Activated T-helper 9 cell treated with anti-CD3 and anti-CD28 coated beads, Interleukin-2, amount 50 U/mL, for 16 hours (primary cell): ENCODE data around the gene AP1G1.
"Not testable (repeated sequence)": the region's sequence is repeated elsewhere in the genome, so short reads cannot be mapped to it uniquely, and the experiment has no call there.

Experiments used
- DNase-seq: peaks from one replicate; pipeline ENCODE4 v3.0.0-alpha.2; 2020; ENCODE audit warnings: low read depth

AP1G1 gene

DNA sequence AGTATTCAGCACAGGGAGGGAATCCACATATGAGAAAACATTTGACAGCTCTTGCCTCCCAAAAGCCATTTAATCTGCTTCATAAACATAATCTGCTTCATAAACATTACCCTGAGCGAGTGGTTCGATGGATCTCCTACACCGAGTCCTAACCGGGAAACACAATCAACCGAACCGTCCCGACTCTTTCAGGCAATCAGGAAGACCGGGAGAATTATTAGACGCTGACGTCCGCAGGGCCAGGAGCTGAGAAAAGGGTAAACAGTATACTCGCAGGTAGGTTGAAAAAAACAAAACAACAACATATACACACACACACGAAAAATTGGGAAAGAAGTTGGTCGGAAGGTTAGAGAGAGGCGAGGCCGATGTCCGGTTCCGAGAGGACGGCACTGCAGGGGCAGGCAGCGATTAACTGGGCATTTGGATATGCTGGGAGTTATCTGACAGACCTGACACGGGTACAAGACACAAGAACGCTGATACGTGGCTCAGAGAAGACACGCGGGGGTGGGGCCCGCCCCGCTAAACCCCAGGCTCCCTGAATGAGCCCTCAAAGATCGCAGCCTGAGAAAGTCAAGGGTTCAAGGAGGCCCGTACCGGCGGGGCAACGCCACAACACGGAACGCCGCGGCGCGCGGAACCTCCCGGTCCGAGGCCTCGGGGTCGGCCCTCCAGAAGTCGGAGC, 585 bp downstream of the AP1G1 start:
- DNase-seq = peak; percentile 43

DNA sequence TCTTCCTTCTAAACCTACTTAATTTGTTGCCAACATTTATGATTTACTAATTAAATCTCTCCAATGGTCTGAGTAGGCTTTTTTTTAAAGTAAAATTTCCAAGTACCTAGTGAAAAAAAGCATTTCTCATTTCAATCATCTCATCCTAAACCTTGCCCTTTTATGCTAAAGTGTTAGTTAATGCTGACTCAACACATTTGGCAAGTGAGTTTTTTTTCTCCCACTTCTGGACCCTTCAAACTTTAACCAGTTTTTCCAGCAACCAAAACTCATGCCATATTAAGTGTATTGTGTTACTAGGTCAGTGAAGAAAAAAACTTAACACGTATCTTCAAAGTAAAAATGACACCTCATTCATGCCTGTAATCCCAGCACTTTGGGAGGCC, 5.3 kb downstream of the AP1G1 start:
- no peak for DNase-seq

DNA sequence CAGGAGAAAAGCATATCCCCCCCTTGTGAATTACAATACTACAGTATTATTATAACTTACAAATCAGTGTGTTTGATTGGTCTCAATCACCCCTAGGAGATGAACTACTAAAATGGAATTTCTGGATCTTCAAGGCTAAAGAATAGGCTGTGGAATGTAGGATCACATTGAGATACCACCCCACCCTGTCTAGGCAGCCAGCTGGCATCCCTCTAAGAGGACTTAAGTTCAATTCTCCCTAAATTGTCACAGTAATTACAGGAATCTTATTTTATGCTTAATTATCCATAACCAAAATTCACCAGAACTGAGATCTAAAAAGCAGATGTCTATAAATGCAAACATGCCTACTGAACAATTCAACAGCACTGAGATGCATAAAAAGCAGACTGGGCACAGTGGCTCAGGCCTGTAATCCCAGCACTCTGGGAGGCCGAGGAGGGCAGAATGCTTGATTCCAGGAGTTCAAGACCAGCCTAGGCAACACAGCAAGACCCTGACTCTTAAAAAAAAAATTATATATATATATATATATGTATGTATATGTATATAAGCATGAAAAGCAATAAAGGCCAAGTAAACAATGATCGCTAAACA, 12.0 kb downstream of the AP1G1 start:
- no peak for DNase-seq

DNA sequence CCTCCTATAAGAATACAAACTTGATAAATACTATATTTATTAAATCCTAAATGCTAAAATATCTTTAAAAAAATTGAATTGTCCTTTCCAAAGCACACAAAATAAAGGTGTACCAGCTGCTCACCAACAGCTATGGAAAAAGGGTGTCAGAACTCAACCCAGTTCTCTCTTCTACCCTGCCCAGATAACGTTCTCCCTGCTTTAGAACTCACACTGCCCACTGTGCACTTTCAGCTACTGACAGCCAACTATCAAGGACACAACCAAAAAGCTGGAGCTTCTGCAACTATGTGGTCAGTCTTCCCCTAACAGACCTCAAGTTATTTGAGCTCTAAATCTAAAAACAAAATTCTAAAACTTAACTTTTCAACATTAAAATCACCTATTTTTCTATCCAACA, 13.7 kb downstream of the AP1G1 start:
- DNase-seq = no peak

DNA sequence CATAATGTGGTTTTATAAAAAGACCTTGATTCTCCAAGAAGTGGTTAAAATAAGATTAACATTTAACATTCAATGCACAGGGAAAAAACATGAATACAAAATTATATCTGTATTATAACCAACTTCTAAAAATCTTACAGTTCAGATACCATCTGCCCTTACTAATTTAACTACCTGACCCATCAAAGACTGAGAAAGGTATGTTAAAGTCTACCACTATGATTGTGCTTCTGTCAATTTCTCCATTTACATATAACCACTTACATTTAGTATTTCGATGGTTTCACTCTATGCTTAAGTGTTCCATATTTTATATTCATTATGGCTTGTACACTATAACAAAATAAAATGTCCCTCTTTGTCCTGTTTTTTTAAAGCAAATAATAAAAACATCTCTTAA, 14.6 kb downstream of the AP1G1 start:
- DNase-seq = no peak

DNA sequence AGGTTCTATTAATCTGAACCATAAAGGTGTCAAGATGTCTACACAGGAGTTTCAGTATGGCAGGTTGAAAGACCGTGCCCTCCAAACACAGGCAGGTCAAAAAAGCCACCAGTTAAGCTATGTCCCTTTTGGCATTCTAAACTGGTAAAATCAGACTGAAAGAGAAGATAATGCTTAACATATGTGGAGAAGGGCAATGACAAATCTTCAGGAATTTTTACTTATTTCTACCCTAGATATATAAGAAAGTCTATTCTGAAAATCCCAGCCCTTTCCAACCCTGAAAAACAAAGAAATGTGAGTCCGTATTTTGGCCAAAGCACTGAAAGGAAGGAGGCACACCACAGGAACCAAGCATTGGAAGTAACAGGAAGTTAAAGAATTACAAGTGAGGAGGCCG, 16.5 kb downstream of the AP1G1 start:
- DNase-seq = no peak

DNA sequence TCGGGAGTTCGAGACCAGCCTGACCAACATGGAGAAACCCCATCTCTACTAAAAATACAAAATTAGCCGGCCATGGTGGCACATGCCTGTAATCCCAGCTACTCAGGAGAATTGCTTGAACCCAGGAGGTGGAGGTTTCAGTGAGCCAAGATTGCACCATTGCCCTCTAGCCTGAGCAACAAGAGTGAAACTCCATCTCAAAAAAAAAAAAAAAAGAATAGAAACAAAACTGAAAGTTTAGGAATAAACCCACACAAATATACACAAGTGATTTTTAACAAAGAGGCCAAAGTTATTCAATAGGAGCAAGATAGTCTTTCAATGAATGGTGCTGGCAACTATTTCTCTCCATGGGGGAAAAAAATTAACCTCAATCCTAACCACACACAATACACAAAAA, 18.3 kb downstream of the AP1G1 start:
- DNase-seq = not testable (repeated sequence)

DNA sequence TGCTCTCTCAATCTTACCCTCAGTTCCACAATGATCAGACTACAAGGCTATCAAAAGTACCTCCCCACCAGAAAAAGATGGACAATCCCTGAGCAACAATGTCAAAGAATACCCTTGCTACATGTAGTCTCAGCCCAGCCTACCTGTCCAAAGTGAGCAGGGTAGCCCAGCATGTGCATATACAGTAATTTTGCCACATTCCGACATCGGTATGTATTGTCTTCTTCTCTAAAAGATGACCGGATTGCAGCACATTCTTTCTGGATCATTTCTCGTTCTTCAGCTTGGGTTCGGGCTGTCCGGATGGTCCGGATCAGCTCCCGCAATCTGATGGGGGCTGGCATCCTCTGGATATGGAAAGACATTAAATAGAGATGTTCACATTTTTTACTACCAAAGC, 19.5 kb downstream of the AP1G1 start:
- no peak for DNase-seq

DNA sequence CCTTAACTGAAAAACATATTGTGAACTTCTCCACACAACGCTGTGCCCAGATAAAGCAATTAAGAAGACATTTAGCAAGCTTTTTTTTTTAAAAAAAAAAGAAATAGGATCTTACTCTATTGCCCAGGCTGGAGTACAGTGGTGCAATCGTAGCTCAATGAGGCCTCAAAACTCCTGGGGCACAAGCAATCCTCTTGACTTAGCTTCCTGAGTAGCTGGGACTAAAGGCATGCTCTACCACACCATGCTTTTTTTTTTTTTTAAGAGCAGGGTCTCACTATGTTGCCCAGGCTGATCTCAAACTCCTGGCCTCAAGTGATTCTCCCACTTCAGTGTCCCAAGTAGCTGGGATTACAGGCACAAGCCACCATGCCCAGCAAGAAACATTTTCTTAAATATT, 20.1 kb downstream of the AP1G1 start:
- DNase-seq = no peak

DNA sequence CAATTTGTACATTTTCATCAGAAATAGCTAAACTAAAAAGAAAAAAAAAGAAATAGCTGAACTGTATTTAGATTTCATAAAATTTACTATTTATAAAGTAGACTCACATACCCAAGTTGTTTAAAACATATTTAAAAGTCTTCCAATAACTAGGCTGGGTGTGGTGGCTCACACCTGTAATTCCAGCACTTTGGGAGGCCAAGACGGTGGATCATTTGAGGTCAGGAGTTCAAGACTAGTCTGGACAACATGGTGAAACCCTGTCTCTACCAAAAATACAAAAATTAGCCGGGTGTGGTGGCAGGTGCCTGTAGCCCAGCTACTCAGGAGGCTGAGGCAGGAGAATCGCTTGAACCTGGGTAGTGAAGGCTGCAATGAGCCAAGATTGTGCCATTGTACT, 23.5 kb downstream of the AP1G1 start:
- DNase-seq = not testable (repeated sequence)

DNA sequence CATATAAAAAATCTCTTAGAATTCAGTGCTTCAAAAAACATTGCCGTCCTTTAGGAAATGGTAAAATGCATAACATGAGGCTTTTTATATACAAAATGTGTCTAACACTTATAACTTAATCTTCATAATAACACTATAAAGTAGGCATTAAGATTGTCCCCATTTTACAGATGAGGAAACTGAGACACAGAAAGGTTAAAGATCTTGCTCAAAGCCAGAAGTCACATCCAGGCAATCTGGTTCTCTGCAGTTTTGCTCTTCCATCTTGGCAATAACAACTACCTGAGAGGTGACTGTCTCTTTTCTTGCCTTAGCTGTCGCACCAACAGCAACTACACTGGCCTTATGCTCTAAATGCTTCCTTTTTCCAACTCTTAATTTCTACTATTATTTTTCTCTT, 24.5 kb downstream of the AP1G1 start:
- DNase-seq = no peak

DNA sequence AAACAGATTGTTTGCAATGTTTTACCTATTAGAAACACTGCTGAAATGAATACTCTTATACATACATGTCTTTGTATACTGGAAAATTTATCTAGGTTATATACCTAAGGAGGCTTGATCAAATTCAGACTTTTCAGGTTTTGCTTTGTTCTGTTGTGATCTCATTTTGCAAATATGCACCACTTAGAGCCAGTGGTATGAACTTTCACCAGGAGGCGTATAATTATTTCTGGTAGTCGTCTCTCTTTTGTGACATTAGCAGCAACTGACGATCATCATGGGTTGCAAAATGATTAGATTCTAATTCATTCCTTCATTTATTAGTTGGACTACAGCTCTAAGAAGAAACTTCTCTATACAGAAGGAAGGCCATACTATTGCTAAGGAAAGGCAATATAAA, 26.9 kb downstream of the AP1G1 start:
- DNase-seq = no peak

DNA sequence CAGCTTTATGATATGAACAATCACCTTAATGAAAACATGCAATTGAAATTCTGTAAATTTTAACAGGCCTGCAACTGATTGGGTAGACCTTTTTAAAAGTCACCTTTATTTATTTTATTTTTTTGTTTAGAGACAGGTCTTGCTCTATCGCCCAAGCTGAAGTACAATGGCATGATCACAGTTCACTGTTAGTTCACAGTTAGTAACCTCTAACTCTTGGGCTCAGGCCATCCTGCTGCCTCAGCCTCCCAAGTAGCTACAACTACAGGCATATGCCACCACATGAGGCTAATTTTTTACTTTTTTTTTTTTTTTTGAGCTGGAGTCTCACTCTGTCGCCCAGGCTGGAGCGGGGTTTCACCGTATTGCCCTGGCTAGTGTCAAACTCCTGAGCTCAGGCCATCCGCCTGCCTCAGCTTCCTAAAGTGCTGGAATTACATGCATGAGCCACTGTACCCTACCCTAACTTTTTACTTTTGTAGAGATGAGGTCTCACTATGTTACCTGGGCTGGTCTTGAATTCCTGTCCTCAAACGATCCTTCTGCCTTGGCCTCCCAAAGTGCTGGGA, 28.0 kb downstream of the AP1G1 start:
- DNase-seq = no peak

DNA sequence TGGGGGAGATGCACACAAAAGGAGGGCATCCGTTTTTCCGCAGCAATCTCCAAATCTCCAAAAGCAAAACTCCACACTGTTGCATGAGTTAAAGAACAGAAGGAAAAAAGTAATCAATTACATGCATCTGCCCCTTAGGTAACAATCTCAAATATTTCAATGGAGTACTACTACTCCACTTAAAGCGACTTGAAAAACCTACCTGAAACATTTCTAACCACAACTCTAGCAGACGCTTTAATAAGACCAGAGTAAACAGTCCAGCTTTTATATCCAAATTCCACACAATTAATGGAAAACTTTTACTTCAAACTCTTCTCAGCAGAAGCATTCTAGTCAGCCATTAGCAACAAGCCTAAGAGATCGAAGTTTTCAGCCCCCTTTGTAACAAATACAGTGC, 29.9 kb downstream of the AP1G1 start:
- no peak for DNase-seq

DNA sequence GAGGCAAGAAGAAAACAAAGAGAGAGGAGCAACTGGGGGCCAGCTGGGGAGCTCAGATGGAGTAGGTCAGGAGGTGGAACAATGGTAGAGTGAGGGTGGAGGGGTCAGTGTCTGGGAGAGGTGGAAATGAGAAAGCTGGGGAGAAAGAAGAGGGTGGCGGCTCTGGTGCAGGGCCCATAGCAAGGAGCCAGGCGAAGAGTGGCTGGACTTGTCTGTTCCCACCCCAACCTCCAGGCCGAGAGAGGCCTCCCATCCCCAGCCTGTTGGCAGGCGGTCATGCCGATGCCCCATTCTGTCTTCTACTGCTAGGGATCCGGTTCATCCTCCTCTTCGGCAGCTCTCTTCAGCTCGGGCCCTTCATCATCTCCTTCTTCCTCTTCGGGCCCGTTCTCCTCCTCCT, 31.3 kb downstream of the AP1G1 start:
- no peak for DNase-seq

DNA sequence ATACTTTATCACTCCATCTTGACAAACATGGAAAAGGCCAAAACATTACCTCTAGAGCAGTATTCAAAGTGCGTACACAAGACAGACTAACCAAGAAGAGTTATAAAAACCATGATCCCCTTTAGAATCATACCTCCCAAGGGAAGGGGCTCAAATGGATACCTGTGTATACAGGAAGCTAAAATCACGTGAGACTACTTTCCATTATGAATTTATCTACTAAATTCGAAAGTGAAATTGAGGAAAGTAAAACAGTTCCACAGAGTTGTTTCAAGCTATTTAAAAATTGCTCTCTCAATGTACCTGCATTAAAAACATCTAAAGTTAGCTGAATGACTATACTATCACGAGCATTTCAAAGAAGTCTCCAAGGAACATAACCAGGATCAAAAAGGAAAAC, 32.7 kb downstream of the AP1G1 start:
- DNase-seq = no peak

DNA sequence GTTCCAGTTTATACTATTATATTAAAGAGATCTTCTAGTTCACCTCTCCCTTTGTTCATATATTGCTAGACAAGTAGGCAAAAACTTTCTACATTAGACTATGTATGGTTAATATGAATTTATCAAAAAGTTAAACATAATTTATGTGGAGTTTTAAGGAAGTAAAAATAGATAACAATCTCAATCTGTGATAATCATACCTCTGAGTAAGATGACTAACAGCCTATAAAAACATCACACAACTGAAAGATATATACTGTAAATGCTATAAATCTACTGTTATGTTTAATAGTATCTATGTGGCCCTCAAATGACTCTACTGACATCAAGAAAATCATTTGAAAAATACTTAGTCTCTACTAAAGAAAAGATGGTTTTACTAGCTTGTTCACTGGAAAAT, 37.1 kb downstream of the AP1G1 start:
- no peak for DNase-seq

DNA sequence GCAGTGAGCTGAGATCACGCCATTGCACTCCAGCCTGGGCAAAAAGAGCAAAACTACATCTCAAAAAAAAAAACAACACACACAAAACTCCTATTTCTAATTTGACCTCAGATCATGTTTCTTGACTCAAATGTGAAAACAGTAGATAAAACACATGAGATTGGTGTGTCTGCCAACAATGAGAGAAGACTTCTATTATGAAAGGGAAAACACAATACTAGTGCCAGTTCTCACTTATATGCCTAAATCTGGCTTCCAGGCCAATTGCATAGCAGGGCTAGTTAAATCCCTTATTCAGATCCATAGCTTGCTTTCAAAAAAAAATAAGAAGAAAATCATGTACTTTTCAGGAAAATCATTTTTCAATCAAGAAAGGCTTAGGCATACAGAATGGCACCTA, 39.4 kb downstream of the AP1G1 start:
- no peak for DNase-seq

DNA sequence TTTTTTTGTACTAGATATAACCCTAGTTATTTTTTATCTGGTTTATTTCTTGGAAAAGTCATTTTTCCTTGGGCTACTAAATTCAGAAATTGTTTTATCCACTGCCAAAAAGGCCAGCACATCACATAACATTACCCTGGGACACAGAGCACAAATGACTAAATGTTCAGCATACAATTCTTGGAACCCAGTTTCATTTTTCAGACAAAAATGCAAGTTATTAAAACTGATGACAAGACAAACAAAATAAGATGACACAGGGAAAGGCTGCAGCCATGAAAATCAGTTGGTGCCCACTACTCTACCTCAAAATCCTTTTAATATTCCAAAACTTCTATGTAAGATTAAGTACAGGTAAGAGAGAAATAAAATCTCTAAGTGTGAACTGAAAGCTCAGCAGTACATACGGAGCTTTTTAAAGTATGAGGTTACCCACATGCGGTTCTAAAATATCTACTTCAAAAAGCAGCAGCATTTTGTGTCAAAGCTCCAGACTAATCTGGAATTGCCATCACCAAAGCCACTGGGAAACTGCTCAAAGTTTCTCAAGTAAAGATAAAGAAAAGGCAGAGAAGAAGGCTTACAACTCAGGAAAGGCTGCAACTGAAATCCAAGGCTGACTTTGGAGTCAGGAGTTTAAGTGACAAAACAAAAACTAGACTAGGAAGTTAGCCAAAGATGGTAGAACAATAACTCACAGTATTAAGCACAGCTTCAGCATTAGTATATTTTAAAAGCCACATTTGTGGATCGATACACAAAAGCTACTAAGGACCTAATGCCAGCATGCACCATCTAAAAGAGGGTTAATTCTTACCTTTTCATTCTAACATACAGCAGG, 41.4 kb downstream of the AP1G1 start:
- DNase-seq = no peak

DNA sequence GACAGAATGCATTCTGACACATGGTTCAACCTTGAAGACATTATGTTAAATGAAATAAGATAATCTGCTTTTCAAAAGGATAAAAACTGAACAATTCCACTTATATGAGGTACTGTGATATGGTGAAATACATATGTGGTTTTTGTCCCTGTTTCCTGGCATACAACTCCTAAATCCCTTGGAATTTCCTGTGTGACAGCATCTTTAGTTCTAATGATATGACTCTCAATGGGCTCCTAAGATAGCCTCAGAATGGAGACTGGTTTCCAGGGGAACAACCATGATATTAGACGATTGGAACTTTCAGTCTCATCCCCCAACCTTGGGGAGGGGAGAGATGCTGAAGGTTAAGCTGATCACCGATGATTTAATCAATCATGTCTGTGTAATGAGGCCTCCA, 46.4 kb downstream of the AP1G1 start:
- no peak for DNase-seq

DNA sequence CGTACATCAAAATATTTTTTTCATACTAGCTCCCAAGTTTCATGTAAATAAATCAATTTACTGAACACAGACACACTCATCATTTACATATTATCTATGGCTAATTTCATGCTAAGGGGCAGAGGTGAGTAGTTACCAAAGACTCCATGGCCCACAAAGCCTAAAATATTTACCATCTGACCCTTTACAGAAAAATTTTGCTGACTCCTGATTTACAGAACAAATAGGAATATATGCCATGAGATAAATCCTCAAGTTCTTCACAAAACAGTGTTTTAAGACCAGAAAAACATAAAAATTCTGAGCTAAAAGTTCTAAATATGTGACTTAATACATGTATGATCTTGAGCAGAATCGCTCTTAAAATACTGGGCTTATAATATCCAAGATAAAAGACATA, 47.5 kb downstream of the AP1G1 start:
- DNase-seq = no peak

DNA sequence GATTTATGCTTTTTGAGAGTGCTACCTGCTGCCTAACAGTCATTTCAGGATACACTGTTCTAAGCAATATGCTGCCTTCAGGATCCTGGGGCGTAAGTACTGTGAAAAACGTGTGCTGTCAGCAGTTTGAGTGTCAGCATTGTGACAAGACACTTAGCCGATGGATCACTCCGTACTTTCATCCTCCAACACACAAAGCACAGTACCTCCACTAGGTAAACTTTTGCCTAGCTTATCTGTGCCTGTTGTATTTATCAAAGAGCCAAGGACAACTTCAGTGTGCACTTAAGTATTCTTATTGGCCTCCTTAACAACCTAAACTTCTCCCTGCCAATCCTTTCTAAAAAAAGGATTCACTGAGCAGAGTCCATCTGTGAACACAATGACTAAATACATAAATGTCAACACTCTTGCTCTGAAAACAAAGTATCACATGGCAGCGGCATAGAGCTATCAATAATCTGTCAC, 50.3 kb downstream of the AP1G1 start:
- DNase-seq = no peak

DNA sequence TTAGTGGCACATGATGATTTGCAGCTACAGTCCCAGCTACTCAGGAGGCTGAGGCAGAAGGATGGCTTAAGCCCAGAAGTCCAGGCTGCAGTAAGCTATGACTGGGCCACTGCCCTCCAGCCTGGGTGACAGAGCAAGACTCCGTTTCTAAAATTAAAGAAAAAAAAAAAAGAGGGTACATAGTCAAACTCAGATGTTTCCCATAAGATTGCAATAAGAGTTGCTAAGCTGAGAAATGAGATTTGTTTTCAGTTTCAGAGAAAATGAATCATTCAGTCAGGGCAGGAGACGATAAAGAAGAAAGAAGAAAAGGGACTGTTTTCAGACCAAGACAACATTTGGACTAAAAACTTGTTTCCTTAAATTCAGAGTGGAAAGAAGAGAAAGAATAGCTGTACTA, 54.0 kb downstream of the AP1G1 start:
- DNase-seq = no peak
